SU-DHL-6 (cell line): ENCODE measurements around the gene HOTAIR.

Experiments used
- H2AFZ ChIP-seq: fragments of 200-600 bp; sonication (generic); 2 replicates; pipeline ENCODE4 v1.6.1; 2014; ENCODE audit warnings: low read depth, mild to moderate bottlenecking, moderate library complexity, mixed read lengths, antibody characterized with exemption, low read length; ENCODE audit not compliant: severe bottlenecking
- H3F3A ChIP-seq: fragments of 200-600 bp; shearing (Covaris generic); 2 replicates; pipeline ENCODE4 v1.6.0; 2016; ENCODE audit warnings: antibody characterized with exemption, mild to moderate bottlenecking; ENCODE audit not compliant: insufficient read depth
- H3K27ac ChIP-seq: fragments of 200-600 bp; sonication (generic); 2 replicates; pipeline ENCODE4 v1.5.1; 2016; ENCODE audit warnings: low read depth, mild to moderate bottlenecking, low read length, moderate library complexity, mixed read lengths
- H3K27me3 ChIP-seq: fragments of 200-600 bp; sonication (generic), shearing (Covaris generic); 2 replicates; pipeline ENCODE4 v1.6.0; 2014; ENCODE audit warnings: mild to moderate bottlenecking, low read length
- H3K36me3 ChIP-seq: fragments of 200-600 bp; sonication (generic); 2 replicates; pipeline ENCODE4 v1.6.1; 2014; ENCODE audit warnings: mild to moderate bottlenecking, low read length, mixed read lengths
- H3K4me2 ChIP-seq: fragments of 300-600, 200-600 bp; shearing (Covaris generic), sonication (generic); 2 replicates; pipeline ENCODE4 v1.6.0; 2014; ENCODE audit warnings: low read length, low read depth, mild to moderate bottlenecking; ENCODE audit not compliant: poor library complexity, severe bottlenecking
- H3K4me3 ChIP-seq: fragments of 200-600 bp; sonication (generic); 2 replicates; pipeline ENCODE4 v1.5.1; 2014; ENCODE audit warnings: antibody characterized with exemption, low read length, mild to moderate bottlenecking, mixed read lengths; ENCODE audit not compliant: insufficient read depth, poor library complexity, severe bottlenecking
- H3K79me2 ChIP-seq: fragments of 200-600 bp; sonication (generic); 2 replicates; pipeline ENCODE4 v1.6.1; 2014; ENCODE audit warnings: mild to moderate bottlenecking, low read length, moderate library complexity; ENCODE audit not compliant: insufficient read depth
- H3K9ac ChIP-seq: fragments of 200-600 bp; sonication (generic); 2 replicates; pipeline ENCODE4 v1.7.0; 2014; ENCODE audit warnings: mild to moderate bottlenecking, low read length
- H3K9me2 ChIP-seq: fragments of 200-600 bp; sonication (generic); replicated peaks from 2 replicates; pipeline ENCODE4 v1.6.1; 2014; ENCODE audit warnings: low read length; ENCODE audit not compliant: insufficient read depth
- H3K9me3 ChIP-seq: fragments of 200-600 bp; sonication (generic); 2 replicates; pipeline ENCODE4 v1.6.1; 2014; ENCODE audit warnings: low read length, mixed read lengths; ENCODE audit not compliant: insufficient read depth
- H4K20me1 ChIP-seq: fragments of 200-600 bp; sonication (generic); 2 replicates; pipeline ENCODE4 v1.6.1; 2014; ENCODE audit warnings: low read depth, mild to moderate bottlenecking, antibody characterized with exemption, low read length, moderate library complexity, mixed read lengths
- EZH2phosphoT487 ChIP-seq: fragments of 200-600 bp; sonication (generic), shearing (Covaris generic); conservative IDR thresholded peaks from 2 replicates; pipeline ENCODE4 v1.6.1; 2018; ENCODE audit warnings: mild to moderate bottlenecking, antibody characterized with exemption, low read length, moderate library complexity, mixed read lengths
- TF ChIP-seq, protein P1 (sequence below): fragments of 200-600 bp; sonication (generic); IDR thresholded peaks from one replicate; pipeline ENCODE4 v1.5.1; 2017; ENCODE audit warnings: antibody characterized with exemption, mild to moderate bottlenecking, low read length, moderate library complexity; ENCODE audit not compliant: insufficient read depth, poor library complexity, severe bottlenecking

Gene HOTAIR

DNA sequence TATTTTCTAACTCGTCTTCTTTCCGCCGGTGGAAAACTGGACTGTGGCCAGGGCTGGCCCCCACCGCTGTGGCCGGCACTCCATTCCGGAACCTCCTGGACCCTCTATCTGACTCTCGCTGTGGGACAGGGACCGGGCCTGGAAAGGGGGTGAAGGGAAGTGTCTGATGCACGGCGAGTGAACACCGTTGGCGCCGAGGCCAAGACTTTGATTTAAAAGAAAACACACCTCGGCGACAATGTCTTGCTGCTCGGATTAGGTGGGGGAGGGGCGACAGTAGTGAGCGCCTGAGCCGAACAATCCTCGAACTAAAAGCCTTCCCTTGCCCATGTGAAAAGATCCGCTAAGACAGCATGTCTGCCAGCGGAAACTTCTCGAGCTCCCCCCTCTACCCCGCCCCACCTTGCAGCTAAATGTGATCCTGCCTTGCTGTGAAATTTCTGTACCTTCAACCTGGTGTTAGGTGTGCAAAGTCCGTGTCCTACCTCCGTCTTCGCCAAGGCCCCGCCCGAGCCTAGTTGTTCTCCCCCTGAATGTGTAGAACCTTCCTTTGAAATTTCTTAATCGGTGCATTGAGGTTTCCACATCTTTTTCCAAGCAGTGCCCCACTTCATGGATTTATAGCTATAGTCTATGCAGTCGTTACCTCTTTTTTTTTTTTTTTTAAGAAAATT is 862 bp upstream of the HOTAIR start:
- H3K27ac ChIP-seq = no peak overlapping the region
- TF ChIP-seq EZH2phosphoT487 = no peak
- TF ChIP-seq, protein P1, sequence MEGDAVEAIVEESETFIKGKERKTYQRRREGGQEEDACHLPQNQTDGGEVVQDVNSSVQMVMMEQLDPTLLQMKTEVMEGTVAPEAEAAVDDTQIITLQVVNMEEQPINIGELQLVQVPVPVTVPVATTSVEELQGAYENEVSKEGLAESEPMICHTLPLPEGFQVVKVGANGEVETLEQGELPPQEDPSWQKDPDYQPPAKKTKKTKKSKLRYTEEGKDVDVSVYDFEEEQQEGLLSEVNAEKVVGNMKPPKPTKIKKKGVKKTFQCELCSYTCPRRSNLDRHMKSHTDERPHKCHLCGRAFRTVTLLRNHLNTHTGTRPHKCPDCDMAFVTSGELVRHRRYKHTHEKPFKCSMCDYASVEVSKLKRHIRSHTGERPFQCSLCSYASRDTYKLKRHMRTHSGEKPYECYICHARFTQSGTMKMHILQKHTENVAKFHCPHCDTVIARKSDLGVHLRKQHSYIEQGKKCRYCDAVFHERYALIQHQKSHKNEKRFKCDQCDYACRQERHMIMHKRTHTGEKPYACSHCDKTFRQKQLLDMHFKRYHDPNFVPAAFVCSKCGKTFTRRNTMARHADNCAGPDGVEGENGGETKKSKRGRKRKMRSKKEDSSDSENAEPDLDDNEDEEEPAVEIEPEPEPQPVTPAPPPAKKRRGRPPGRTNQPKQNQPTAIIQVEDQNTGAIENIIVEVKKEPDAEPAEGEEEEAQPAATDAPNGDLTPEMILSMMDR = no peak
- no peaks in the 10 kb centered on the region for H3K9me2 ChIP-seq
- H3F3A ChIP-seq = no peaks in the 10 kb centered on the region
- no peak overlapping the region for H3K4me2 ChIP-seq
- H3K27me3 ChIP-seq = no peaks in the 10 kb centered on the region
- no peaks in the 10 kb centered on the region for H3K36me3 ChIP-seq
- no peaks in the 10 kb centered on the region for H3K79me2 ChIP-seq
- H3K4me3 ChIP-seq = no peak overlapping the region
- no peaks in the 10 kb centered on the region for H4K20me1 ChIP-seq
- no peak overlapping the region for H3K9ac ChIP-seq
- no peak overlapping the region for H2AFZ ChIP-seq
- H3K9me3 ChIP-seq = no peaks in the 10 kb centered on the region

DNA sequence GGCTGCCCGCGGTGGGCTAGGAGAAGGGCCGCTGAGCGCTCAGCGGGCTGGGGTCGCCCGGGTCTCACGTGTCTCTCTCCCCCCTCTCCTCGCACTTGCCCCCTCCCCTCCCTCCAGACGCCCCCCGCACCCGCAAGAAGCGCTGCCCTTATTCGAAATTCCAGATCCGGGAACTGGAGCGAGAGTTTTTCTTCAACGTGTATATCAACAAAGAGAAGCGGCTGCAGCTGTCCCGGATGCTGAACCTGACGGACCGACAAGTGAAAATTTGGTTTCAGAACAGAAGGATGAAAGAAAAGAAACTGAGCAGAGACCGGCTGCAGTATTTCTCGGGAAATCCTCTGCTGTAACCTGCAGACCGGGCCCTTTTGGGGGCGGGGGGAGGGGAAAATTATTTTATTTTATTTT is 314 bp upstream of the HOTAIR start:
- TF ChIP-seq EZH2phosphoT487 = no peak
- TF ChIP-seq, protein P1 = no peak
- Histone ChIP-seq H3K79me2 (no peaks in the 10 kb centered on the region), H3K9me2 (no peaks in the 10 kb centered on the region), H3K9ac (no peak overlapping the region), H4K20me1 (no peaks in the 10 kb centered on the region), H3K27me3 (no peaks in the 10 kb centered on the region), H3K27ac (no peak overlapping the region), H2AFZ (no peak overlapping the region), H3F3A (no peaks in the 10 kb centered on the region), H3K4me3 (no peak overlapping the region), H3K9me3 (no peaks in the 10 kb centered on the region), H3K4me2 (no peak overlapping the region), H3K36me3 (no peaks in the 10 kb centered on the region)

DNA sequence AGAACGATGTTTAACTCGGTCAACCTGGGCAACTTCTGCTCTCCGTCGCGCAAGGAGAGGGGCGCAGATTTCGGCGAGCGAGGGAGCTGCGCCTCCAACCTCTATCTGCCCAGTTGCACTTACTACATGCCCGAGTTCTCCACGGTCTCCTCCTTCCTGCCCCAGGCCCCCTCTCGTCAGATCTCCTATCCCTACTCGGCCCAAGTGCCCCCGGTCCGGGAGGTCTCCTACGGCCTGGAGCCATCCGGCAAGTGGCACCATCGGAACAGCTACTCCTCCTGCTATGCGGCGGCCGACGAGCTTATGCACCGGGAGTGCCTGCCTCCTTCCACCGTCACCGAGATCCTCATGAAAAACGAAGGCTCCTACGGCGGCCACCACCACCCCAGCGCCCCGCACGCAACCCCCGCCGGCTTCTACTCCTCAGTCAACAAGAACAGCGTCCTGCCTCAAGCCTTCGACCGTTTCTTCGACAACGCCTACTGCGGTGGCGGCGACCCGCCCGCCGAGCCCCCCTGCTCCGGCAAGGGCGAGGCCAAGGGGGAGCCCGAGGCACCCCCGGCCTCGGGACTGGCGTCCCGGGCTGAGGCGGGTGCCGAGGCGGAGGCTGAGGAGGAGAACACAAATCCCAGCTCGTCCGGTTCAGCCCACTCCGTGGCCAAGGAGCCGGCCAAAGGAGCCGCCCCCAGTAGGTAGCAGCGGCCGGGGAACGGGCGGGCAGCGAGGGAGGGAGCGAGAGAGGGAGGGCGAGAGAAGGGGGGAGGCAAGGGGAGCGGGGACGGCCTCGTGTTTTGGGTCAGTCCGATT is 1.3 kb downstream of the HOTAIR start:
- Histone ChIP-seq H4K20me1 (no peaks in the 10 kb centered on the region), H3K27me3 (no peaks in the 10 kb centered on the region), H3K36me3 (no peaks in the 10 kb centered on the region), H3K27ac (no peak overlapping the region), H3F3A (no peaks in the 10 kb centered on the region), H3K4me2 (no peak overlapping the region), H3K9me3 (no peaks in the 10 kb centered on the region), H3K79me2 (no peaks in the 10 kb centered on the region), H2AFZ (no peak overlapping the region), H3K9ac (no peak overlapping the region), H3K4me3 (no peak overlapping the region), H3K9me2 (no peaks in the 10 kb centered on the region)
- no peak for TF ChIP-seq EZH2phosphoT487
- TF ChIP-seq, protein P1 = no peak
